ENCODE data around the gene CMIP.

Gene CMIP

GRCh38 chr16:81449241-81449640 is 4.6 kb downstream of the CMIP start:
- Histone ChIP-seq H3K27me3 (ENCODE audit: control insufficient read depth, insufficient read depth, low read length) (no peaks in the 10 kb centered on the region), H3K4me1 (no peaks in the 10 kb centered on the region), H3K9ac (no peak overlapping the region), H3K4me3 (ENCODE audit: low read depth, low read length) (no peak overlapping the region), H3K9me3 (ENCODE audit: control insufficient read depth, low read length) (no peaks in the 10 kb centered on the region), H3K36me3 (ENCODE audit: control insufficient read depth, insufficient read depth, low read length) (no peaks in the 10 kb centered on the region), H3K79me2 (peaks cover 16% of the 10 kb centered on the region), H3K4me2 (ENCODE audit: low read length) (no peak overlapping the region), H2AFZ (no peak overlapping the region), H3K27ac (no peak overlapping the region)
- TF ChIP-seq, protein P1, sequence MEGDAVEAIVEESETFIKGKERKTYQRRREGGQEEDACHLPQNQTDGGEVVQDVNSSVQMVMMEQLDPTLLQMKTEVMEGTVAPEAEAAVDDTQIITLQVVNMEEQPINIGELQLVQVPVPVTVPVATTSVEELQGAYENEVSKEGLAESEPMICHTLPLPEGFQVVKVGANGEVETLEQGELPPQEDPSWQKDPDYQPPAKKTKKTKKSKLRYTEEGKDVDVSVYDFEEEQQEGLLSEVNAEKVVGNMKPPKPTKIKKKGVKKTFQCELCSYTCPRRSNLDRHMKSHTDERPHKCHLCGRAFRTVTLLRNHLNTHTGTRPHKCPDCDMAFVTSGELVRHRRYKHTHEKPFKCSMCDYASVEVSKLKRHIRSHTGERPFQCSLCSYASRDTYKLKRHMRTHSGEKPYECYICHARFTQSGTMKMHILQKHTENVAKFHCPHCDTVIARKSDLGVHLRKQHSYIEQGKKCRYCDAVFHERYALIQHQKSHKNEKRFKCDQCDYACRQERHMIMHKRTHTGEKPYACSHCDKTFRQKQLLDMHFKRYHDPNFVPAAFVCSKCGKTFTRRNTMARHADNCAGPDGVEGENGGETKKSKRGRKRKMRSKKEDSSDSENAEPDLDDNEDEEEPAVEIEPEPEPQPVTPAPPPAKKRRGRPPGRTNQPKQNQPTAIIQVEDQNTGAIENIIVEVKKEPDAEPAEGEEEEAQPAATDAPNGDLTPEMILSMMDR (IDR thresholded peaks at IDR 0.05) = no peak

GRCh38 chr16:81449899-81450608 is 5.4 kb downstream of the CMIP start:
- no peaks in the 10 kb centered on the region for H3K27me3 ChIP-seq (ENCODE audit: control insufficient read depth, insufficient read depth, low read length)
- H3K36me3 ChIP-seq (ENCODE audit: control insufficient read depth, insufficient read depth, low read length) = no peaks in the 10 kb centered on the region
- TF ChIP-seq, protein P1 (IDR thresholded peaks at IDR 0.05) = no peak
- H3K9ac ChIP-seq = no peak overlapping the region
- no peak overlapping the region for H3K27ac ChIP-seq
- H3K9me3 ChIP-seq (ENCODE audit: control insufficient read depth, low read length) = no peaks in the 10 kb centered on the region
- H2AFZ ChIP-seq = no peak overlapping the region
- no peak overlapping the region for H3K4me3 ChIP-seq (ENCODE audit: low read depth, low read length)
- H3K79me2 ChIP-seq = peaks cover 19% of the 10 kb centered on the region
- no peaks in the 10 kb centered on the region for H3K4me1 ChIP-seq
- no peak overlapping the region for H3K4me2 ChIP-seq (ENCODE audit: low read length)

GRCh38 chr16:81450783-81451491 is 6.3 kb downstream of the CMIP start:
- Histone ChIP-seq H3K79me2 (peaks cover 22% of the 10 kb centered on the region), H3K4me3 (ENCODE audit: low read depth, low read length) (no peak overlapping the region), H2AFZ (no peak overlapping the region), H3K27ac (no peak overlapping the region), H3K4me1 (no peaks in the 10 kb centered on the region), H3K9ac (no peak overlapping the region), H3K36me3 (ENCODE audit: control insufficient read depth, insufficient read depth, low read length) (no peaks in the 10 kb centered on the region), H3K9me3 (ENCODE audit: control insufficient read depth, low read length) (no peaks in the 10 kb centered on the region), H3K4me2 (ENCODE audit: low read length) (no peak overlapping the region), H3K27me3 (ENCODE audit: control insufficient read depth, insufficient read depth, low read length) (no peaks in the 10 kb centered on the region)
- TF ChIP-seq, protein P1 (IDR thresholded peaks at IDR 0.05) = no peak

DNA sequence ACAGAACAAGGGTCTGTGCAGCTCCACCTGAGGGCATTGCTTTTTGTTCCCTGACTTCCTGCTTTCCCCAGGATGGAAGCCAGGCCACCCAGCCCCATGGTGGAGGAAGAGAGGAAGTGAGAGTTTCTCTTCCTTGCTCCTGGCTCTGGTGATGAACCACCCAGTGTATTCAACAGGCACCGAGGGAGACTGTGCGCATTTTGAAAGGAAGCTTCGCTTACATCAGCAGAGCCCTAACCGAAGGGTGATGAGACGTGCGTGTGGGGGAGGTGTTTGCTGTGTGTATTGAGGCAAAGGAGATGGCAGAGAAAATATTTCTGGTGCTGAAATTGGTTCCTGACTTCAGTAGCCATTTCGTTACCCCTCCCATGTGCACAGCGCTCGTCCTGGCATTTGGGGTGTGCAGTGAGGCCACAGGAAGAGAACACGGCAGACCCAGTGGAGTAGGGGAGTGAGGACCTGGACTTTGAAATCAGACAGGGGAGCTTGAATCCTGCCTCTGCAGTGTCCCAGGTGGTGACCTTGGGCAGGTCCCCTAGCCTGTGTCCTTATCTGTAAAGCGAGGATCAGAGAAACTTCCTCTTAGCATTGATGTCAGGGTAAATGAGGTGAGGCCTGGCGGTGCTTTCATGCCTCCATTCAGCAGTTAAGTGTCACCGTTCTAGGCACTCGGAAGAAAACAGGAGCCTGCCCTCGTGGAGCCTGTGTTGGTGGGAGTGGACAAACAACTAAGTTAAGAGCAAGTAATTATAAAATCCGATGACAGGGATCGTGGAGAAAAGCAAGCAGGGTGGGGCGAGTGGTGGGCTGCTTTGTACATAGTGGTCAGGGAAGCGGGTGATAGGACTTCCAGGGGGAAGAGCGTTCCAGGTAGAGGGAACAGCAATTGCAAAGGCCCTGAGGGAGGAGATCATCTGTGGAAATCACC is 7.4 kb downstream of the CMIP start:
- Histone ChIP-seq H3K4me1 (no peaks in the 10 kb centered on the region), H3K36me3 (ENCODE audit: control insufficient read depth, insufficient read depth, low read length) (no peaks in the 10 kb centered on the region), H2AFZ (no peak overlapping the region), H3K27ac (no peak overlapping the region), H3K9ac (no peak overlapping the region), H3K79me2 (peaks cover 25% of the 10 kb centered on the region), H3K9me3 (ENCODE audit: control insufficient read depth, low read length) (no peaks in the 10 kb centered on the region), H3K4me3 (ENCODE audit: low read depth, low read length) (no peak overlapping the region), H3K27me3 (ENCODE audit: control insufficient read depth, insufficient read depth, low read length) (no peaks in the 10 kb centered on the region), H3K4me2 (ENCODE audit: low read length) (no peak overlapping the region)
- TF ChIP-seq, protein P1 (IDR thresholded peaks at IDR 0.05) = no peak

Data from parathyroid adenoma (tissue), 2 donors.